HG03460 (cell line): Measurements from ENCODE around the gene DCLK2.

ENCODE experiments used
- ATAC-seq: cut with Tn5 transposase; IDR thresholded peaks from one replicate; pipeline ENCODE4 v1.9.1; 2021; ENCODE audit not compliant: unreplicated experiment

DCLK2 gene

DNA sequence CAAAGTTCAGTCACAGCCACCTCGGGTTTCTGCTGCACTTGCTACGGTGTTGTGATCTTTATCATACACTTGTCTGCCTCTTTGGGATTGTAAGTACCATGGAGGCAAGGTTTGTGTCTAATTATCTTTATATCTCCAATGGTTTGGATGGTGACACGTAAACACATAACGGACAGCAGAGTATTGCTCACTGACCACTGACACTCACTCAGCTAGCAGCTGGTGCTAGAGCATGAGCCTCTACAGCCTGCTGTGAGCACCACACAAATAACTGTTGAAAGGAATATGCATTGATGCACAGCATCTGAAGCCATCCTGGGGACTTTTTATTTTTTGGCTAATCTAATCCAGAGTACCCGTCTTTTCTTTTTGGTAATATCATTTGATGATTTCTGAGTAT, 156.0 kb downstream of the DCLK2 start:
- ATAC-seq = no peak

- ATAC-seq = no peak
Observed at GRCh38 chr4:150235317-150235716, 157.1 kb downstream of the DCLK2 start.

DNA sequence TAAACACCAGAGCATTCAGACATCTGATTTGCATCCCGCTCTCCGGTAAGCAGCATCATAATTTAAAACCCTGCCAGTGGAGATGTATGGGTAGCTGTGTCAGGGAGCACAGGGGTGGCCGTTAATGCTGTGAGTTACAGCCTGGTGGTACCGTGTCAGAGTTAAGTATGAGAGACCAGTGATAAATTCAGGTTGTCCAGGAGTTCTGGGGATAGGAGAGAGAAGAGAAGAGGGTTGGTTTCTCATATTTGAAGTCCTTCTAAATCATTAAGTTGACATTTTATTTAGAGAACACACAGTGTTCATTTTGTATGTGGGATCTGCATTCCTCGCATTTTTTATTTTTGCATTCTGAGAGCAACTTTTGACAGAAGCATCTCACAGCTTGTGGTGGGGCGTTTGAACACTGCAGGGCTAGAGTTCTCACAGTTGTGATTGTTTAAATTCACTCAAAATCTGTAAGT, 157.6 kb downstream of the DCLK2 start:
- ATAC-seq = no peak

GRCh38 chr4:150236626-150237025, 158.4 kb downstream of the DCLK2 start:
- ATAC-seq = no peak

- no peak for ATAC-seq
Observed at GRCh38 chr4:150237110-150237872, 159.0 kb downstream of the DCLK2 start.

DNA sequence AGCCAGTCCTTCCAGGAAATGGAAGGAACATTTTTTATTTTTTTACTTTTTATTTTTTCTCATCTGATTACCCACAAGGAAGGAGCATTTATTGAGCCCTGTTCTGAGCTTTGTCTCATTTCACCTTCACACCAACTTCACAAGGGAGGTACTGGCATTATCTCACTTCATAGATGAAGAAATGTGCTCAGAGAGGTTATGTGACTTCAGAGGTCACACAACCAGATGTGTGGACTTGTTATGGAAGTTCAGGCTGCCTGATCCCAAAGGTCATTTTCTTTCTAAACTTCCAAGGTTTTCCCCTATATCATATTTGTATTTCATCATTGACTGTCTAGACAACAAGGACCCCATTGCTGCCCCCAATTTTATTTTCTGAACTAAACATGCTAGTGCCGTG, 160.3 kb downstream of the DCLK2 start:
- no peak for ATAC-seq

DNA sequence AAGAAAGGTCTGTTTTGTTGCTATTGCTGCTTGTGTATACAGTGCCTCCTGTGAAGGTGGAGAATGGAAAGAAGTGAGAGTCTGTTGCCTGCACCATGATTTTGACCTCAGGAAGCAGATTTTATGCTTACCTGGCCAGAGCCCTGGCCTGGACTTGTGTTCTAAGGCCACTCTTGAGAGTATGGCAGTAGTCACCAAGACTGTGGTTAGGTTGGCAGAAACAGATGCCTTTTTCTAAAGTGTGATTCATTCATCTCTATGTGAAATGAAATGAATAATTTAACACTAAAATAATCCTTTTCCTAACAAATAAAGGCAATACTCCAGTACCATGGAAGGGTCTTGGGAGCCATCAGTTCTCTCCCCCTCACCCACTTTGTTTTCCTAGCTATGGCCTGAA, 161.8 kb downstream of the DCLK2 start:
- no peak for ATAC-seq

- ATAC-seq = peak; percentile 81
Observed at GRCh38 chr4:150242820-150243458, 164.7 kb downstream of the DCLK2 start.

DNA sequence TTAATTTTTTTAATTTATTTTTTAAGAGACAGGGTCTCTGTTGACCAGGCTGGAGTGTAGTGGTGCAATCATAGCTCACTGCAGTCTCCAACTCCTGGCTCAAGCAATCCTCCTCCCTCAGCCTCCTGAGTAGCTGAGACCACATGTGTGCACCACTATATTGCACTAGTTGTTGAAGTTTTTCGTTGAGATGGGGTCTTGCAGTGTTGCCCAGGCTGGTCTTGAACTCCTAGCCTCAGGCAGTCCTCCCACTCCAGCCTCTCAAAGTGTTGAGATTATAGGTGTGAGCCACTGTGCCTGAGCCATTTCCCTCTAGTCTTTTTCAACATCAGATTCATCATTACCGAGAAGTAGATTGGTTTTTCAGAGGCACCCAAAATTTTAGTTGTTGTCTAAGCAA, 165.7 kb downstream of the DCLK2 start:
- no peak for ATAC-seq

DNA sequence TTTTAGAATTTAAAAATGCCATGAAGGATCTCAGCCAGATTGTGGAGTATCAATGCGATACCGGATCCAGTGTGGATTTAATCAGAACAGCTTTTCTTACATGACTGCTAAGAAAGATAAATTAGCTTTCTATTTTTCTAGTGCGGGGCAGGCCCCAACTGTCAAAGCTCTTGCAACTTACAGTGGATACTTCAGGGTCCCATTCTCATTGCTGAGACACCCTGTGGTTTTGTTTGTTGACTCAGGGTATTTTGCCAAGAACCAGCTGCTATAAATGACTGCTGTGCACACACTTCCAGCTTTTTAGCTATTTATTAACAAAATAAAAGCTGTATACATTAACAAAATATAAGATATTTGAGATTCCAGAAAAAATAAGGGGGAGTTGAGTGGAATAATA, 166.4 kb downstream of the DCLK2 start:
- no peak for ATAC-seq

- ATAC-seq = no peak
Observed at GRCh38 chr4:150247184-150247583, 168.9 kb downstream of the DCLK2 start.

DNA sequence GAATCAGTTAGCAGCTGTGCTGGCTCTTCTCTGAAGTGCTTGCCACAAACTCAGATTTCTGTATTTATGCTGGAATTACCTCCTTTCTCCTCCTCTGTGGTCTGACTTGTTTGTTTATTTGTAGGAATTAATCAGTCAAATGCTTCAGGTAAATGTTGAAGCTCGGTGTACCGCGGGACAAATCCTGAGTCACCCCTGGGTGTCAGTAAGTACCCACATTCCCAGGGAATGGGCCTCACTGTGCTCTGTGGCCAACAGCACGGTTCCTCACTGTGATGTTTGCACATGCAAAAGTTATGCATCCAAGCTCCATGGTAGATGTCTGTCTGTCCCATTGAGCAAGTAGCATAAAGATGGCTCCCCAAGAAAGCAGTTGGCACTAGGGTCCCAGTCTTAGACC, 169.9 kb downstream of the DCLK2 start:
- ATAC-seq = no peak

DNA sequence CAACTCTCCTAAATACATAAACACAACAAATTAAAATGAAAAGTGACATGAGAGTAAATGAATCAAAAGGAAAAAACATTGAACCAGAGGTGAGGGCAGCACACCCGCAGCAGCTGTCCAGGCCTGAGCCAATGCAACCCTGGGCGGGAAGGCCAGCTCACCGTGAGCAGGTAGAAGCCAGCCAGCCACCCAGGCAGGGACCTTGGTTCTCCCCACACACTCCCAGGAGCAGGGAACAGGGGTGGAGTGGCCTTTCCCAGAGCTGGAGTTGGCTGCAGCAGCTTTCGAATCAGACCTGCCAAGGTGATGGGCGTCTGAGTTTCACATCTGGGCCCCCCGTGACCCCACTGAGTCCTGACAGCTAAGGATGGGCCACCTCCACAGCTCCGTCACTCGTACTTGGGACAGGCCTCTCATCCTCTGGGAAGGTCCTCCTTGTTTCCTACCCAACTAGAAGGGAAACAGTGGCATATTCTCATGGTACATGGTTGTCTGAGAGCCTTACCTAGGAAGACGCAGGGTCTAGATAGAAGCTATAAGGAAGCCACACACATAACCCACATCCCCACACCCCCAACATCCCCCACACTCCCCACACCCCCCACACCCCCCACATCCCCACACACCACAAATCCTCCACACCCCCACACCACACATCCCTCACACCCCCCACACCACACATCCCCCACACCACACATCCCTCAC, 172.2 kb downstream of the DCLK2 start:
- no peak for ATAC-seq

DNA sequence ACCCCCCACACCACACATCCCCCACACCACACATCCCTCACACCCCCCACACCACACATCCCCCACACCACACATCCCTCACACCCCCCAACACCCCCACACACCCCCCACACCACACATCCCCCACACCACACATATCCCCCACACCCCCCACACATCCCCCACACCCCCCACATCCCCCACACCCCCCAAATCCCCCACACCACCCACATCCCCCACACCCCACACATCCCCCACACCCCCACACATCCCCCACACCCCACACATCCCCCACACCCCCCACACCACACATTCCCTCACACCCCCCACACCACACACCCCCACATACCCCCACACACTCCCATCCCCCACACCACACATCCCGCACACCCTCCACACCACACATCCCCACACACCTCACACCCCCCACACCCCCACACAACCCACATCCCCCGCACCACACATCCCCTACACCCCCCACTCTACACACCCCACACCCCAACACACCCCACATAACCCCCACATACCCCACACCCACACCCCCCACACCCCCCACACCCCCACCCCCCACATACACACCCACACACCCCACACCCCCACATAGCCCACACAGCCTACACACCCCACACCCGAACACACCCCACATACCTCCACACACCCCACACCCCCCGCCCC, 172.9 kb downstream of the DCLK2 start:
- ATAC-seq = no peak

DNA sequence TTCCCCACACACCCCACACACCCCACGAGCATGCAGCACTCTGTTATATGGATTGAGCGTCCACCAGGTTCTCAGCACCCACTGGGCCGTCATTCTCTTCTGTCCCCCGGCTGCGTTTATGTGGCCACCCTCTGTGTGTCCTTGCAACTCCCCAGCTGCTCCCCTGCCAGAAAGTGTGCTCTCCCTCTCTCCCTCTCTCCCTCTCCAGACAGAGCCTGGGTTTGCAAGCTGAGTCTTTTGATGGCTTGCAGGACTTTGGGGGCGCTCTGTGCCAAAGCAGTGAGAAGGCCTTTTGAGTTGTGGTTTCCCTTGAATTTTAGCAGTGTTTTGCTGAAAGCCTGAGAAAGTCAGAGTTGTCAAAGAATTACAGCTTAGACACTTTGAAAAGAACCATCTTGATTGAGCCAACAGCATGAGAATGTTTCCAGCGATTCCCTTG, 173.5 kb downstream of the DCLK2 start:
- ATAC-seq = no peak

GRCh38 chr4:150252306-150252705, 174.1 kb downstream of the DCLK2 start:
- no peak for ATAC-seq

DNA sequence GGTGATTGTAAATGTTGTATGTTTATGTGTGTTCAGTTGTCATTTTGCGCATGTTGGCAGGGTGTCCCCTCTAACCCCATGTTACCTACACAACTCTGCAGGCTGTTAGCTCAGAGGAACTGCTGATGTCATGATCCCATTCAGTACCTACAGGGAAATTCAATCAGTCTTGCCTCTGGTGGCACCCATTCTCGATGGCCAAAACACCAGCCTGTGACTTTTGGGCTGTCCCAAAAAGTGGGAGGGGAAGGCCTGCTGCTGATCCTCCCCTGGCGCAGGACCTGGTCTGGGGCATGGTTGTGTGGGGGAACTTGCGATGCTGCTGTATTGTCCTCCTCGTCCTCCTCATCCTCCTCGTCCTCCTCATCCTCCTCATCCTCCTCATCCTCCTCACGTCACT, 174.5 kb downstream of the DCLK2 start:
- ATAC-seq = no peak

GRCh38 chr4:150253416-150253815, 175.2 kb downstream of the DCLK2 start:
- ATAC-seq = no peak

GRCh38 chr4:150253965-150254630, 175.9 kb downstream of the DCLK2 start:
- no peak for ATAC-seq

- no peak for ATAC-seq
Observed at GRCh38 chr4:150255610-150256224, 177.5 kb downstream of the DCLK2 start.
